PC-9 (cell line): ENCODE measurements around the gene NHEJ1. TPM values are rescaled to one million over a fixed set of nuclear protein-coding genes. Genes with fewer than 3 reads are reported as not detected.
"Not testable (repeated sequence)": the region's sequence is repeated elsewhere in the genome, so short reads cannot be mapped to it uniquely, and the experiment has no call there.

Source experiments
- BruUV-seq: library from RNA; stranded (reverse); fragments of 400-500 nt; replicated peaks from 2 replicates; lab custom pipeline; 2021; lab: Mats Ljungman, UMichigan
- CTCF ChIA-PET: fragments of 300-600 bp; sonication (Branson Sonifier 250); formaldehyde crosslinking; loops from one replicate; lab custom pipeline; 2022; ENCODE audit warnings: antibody characterized with exemption; lab: Charles Lee
- POLR2A ChIA-PET: fragments of 300-600 bp; sonication (Branson Sonifier 250); formaldehyde crosslinking; loops from one replicate; lab custom pipeline; 2022; ENCODE audit warnings: antibody characterized with exemption; ENCODE audit not compliant: unreplicated experiment; lab: Charles Lee
- DNase-seq, 2 experiments: peaks; one replicate each; pipeline versions ENCODE4 v3.0.0 to v3.0.0-alpha.2; 2015 to 2022; ENCODE audit warnings: mixed read lengths in 1 of 2
- H2AFZ ChIP-seq: fragments of 200-600 bp; sonication (generic); 2 replicates; pipeline ENCODE4 v1.8.1; 2017; ENCODE audit warnings: antibody characterized with exemption
- H3F3A ChIP-seq: fragments of 200-600 bp; sonication (generic); 2 replicates; pipeline ENCODE4 v1.8.1; 2017; ENCODE audit warnings: antibody characterized with exemption, mild to moderate bottlenecking, low read depth; ENCODE audit not compliant: insufficient read depth
- H3K27ac ChIP-seq: fragments of 200-600 bp; sonication (generic); 2 replicates; pipeline ENCODE4 v1.6.1; 2016; ENCODE audit warnings: mixed run types
- H3K27me3 ChIP-seq: fragments of 200-600 bp; sonication (generic); 2 replicates; pipeline ENCODE4 v1.6.1; 2016; ENCODE audit warnings: low read depth, mixed run types; ENCODE audit not compliant: insufficient read depth
- H3K36me3 ChIP-seq: fragments of 200-600 bp; sonication (generic); 2 replicates; pipeline ENCODE4 v1.6.1; 2016; ENCODE audit warnings: low read depth, mixed run types
- H3K4me1 ChIP-seq: fragments of 200-600 bp; sonication (generic); replicated peaks from 2 replicates; pipeline ENCODE4 v1.6.1; 2016; ENCODE audit warnings: mixed run types; ENCODE audit not compliant: insufficient read depth
- H3K4me2 ChIP-seq: fragments of 200-600 bp; sonication (generic); 2 replicates; pipeline ENCODE4 v1.6.1; 2017; ENCODE audit warnings: mixed run types
- H3K4me3 ChIP-seq: fragments of 200-600 bp; sonication (generic); 2 replicates; pipeline ENCODE4 v1.6.1; 2016; ENCODE audit warnings: mixed run types
- H3K79me2 ChIP-seq: fragments of 200-600 bp; sonication (generic); 2 replicates; pipeline ENCODE4 v1.6.1; 2017; ENCODE audit warnings: low read depth, mixed run types
- H3K9me2 ChIP-seq: fragments of 200-600 bp; sonication (generic); 2 replicates; pipeline ENCODE4 v1.8.1; 2017; ENCODE audit warnings: mild to moderate bottlenecking; ENCODE audit not compliant: insufficient read depth
- H3K9me3 ChIP-seq: fragments of 200-600 bp; sonication (generic); 2 replicates; pipeline ENCODE4 v1.8.1; 2016; ENCODE audit warnings: low read depth; ENCODE audit not compliant: insufficient read depth
- H4K20me1 ChIP-seq: fragments of 200-600 bp; sonication (generic); 2 replicates; pipeline ENCODE4 v1.8.1; 2017; ENCODE audit not compliant: insufficient read depth
- CTCF ChIP-seq: fragments of 200-600 bp; sonication (generic); conservative IDR thresholded peaks from 2 replicates; pipeline ENCODE4 v1.6.1; 2017; ENCODE audit warnings: mixed run types, antibody characterized with exemption, mild to moderate bottlenecking, moderate library complexity
- EZH2 ChIP-seq: fragments of 200-600 bp; sonication (generic); IDR thresholded peaks from 2 replicates; pipeline ENCODE4 v1.8.0; 2017; ENCODE audit warnings: antibody characterized with exemption, low read depth
- intact Hi-C: fragments of 100-400 bp; cut with micrococcal nuclease; formaldehyde crosslinking; loops from one replicate; pipeline ENCODE4 v1.10.0; 2022; ENCODE audit not compliant: unreplicated experiment
- total RNA-seq: library from RNA; stranded (reverse); gene quantifications from 2 replicates; pipeline ENCODE4 v1.2.3, GENCODE V29; 2021

The NHEJ1 gene
- total RNA-seq, 1 experiment from 2014 or later, result 9.8 TPM

GRCh38 chr2:219204425-219205164 is 44.0 kb upstream of the NHEJ1 start:
- no TSS peak for BruUV-seq
- H3K4me3 ChIP-seq, result no peak overlapping the region
- no peaks in the 10 kb centered on the region for H3K79me2 ChIP-seq
- H3K9me3 ChIP-seq, result no peaks in the 10 kb centered on the region
- H3K4me2 ChIP-seq, result no peak overlapping the region
- H3F3A ChIP-seq, result peaks cover 14% of the 10 kb centered on the region; the same call in 1 of the 2 replicates
- no peaks in the 10 kb centered on the region for H4K20me1 ChIP-seq
- no peaks in the 10 kb centered on the region for H3K9me2 ChIP-seq
- H2AFZ ChIP-seq, result no peak overlapping the region
- CTCF ChIA-PET, result no interaction called here
- H3K36me3 ChIP-seq, result no peaks in the 10 kb centered on the region
- H3K4me1 ChIP-seq, result peaks cover 18% of the 10 kb centered on the region
- DNase-seq, result no peak
- no peaks in the 10 kb centered on the region for H3K27me3 ChIP-seq
- intact Hi-C loops, result no loop called here
- TF ChIP-seq CTCF (no peak), EZH2 (no peak)
- H3K27ac ChIP-seq, result no peak overlapping the region
- POLR2A ChIA-PET, result interaction anchor here (0.6 kb wide), 1 partner anchor 13 kb away, joined by 7 read pairs; no protein-coding TSS in a partner anchor

GRCh38 chr2:219201331-219201730 is 40.7 kb upstream of the NHEJ1 start:
- H3K27ac ChIP-seq, H4K20me1 ChIP-seq, H3K9me2 ChIP-seq, H3K9me3 ChIP-seq, POLR2A ChIA-PET, H3K27me3 ChIP-seq, H3K36me3 ChIP-seq, DNase-seq, H3K4me1 ChIP-seq, BruUV-seq, intact Hi-C loops, H3K79me2 ChIP-seq, H3F3A ChIP-seq, H3K4me3 ChIP-seq, H2AFZ ChIP-seq, H3K4me2 ChIP-seq, CTCF ChIA-PET: not testable (repeated sequence)

- H3K27ac ChIP-seq, BruUV-seq, H4K20me1 ChIP-seq, POLR2A ChIA-PET, H3K27me3 ChIP-seq, H3K36me3 ChIP-seq, DNase-seq, H3K4me2 ChIP-seq, H3F3A ChIP-seq, H3K4me1 ChIP-seq, H3K4me3 ChIP-seq, H3K79me2 ChIP-seq, intact Hi-C loops, H3K9me3 ChIP-seq, H2AFZ ChIP-seq, CTCF ChIA-PET, H3K9me2 ChIP-seq: not testable (repeated sequence)
Observed at GRCh38 chr2:219200502-219201326, 40.1 kb upstream of the NHEJ1 start.

- ChIA-PET CTCF (no interaction called here), POLR2A (no interaction called here)
- H3K36me3 ChIP-seq, result no peaks in the 10 kb centered on the region
- H3K9me3 ChIP-seq, result no peaks in the 10 kb centered on the region
- no peaks in the 10 kb centered on the region for H3K79me2 ChIP-seq
- no peaks in the 10 kb centered on the region for H4K20me1 ChIP-seq
- no peak overlapping the region for H3K27ac ChIP-seq
- DNase-seq, result no peak
- H3K4me3 ChIP-seq, result no peak overlapping the region
- H3K4me1 ChIP-seq, result no peaks in the 10 kb centered on the region
- BruUV-seq, result no TSS peak
- no peak overlapping the region for H3K4me2 ChIP-seq
- no peaks in the 10 kb centered on the region for H3F3A ChIP-seq
- no peak overlapping the region for H2AFZ ChIP-seq
- no peaks in the 10 kb centered on the region for H3K27me3 ChIP-seq
- TF ChIP-seq CTCF (no peak), EZH2 (no peak)
- no peaks in the 10 kb centered on the region for H3K9me2 ChIP-seq
- intact Hi-C loops, result no loop called here
Observed at GRCh38 chr2:219199470-219200211, 39.0 kb upstream of the NHEJ1 start.
